ENCODE results near the gene B4GALNT4. TPM values are rescaled to one million over a fixed set of nuclear protein-coding genes. Genes with fewer than 3 reads are reported as not detected.
"Not testable (repeated sequence)": the region's sequence is repeated elsewhere in the genome, so short reads cannot be mapped to it uniquely, and the experiment has no call there.

Gene B4GALNT4
- total RNA-seq, 1 donor from 2014 or later = 0.28 TPM

- DNase-seq (ENCODE audit: low spot score) (no peak), ATAC-seq (peak; percentile 44)
These were observed 33.3 kb upstream of the B4GALNT4 start for GRCh38 chr11:335779-336658.

- DNase-seq (ENCODE audit: low spot score) (no peak), ATAC-seq (no peak)
These were observed 32.6 kb upstream of the B4GALNT4 start for GRCh38 chr11:336659-337198.

- ATAC-seq (no peak), DNase-seq (ENCODE audit: low spot score) (no peak)
These were observed 31.6 kb upstream of the B4GALNT4 start for GRCh38 chr11:337711-338110.

- DNase-seq (ENCODE audit: low spot score) (no peak), ATAC-seq (no peak)
These were observed 29.3 kb upstream of the B4GALNT4 start for GRCh38 chr11:339963-340362.

- no peak for ATAC-seq
- DNase-seq (ENCODE audit: low spot score) = no peak
These were observed 28.5 kb upstream of the B4GALNT4 start for GRCh38 chr11:340539-341512.

- ATAC-seq (no peak), DNase-seq (ENCODE audit: low spot score) (no peak)
These were observed 27.0 kb upstream of the B4GALNT4 start for GRCh38 chr11:342328-342727.

- DNase-seq (ENCODE audit: low spot score) (no peak), ATAC-seq (no peak)
These were observed 24.3 kb upstream of the B4GALNT4 start for GRCh38 chr11:344836-345578.

- DNase-seq (ENCODE audit: low spot score) (no peak), ATAC-seq (no peak)
These were observed 22.8 kb upstream of the B4GALNT4 start for GRCh38 chr11:346529-346928.

- not testable (repeated sequence) for DNase-seq (ENCODE audit: low spot score)
These were observed 19.9 kb upstream of the B4GALNT4 start for GRCh38 chr11:349270-349954.

GRCh38 chr11:350033-350722 is 19.1 kb upstream of the B4GALNT4 start:
- ATAC-seq; DNase-seq (ENCODE audit: low spot score): not testable (repeated sequence)

More at GRCh38 chr11:349270-349954, 19.9 kb upstream of the B4GALNT4 start:
- not testable (repeated sequence) for ATAC-seq

GRCh38 chr11:350723-351255 is 18.5 kb upstream of the B4GALNT4 start:
- ATAC-seq = no peak
- no peak for DNase-seq (ENCODE audit: low spot score)

- no peak for DNase-seq (ENCODE audit: low spot score)
- no peak for ATAC-seq
These were observed 17.9 kb upstream of the B4GALNT4 start for GRCh38 chr11:351411-351810.

GRCh38 chr11:352456-353031 is 16.8 kb upstream of the B4GALNT4 start:
- no peak for DNase-seq (ENCODE audit: low spot score)
- ATAC-seq = no peak

GRCh38 chr11:353179-353873 is 16.0 kb upstream of the B4GALNT4 start:
- ATAC-seq (peak; percentile 72), DNase-seq (ENCODE audit: low spot score) (peak; percentile 96)

- peak; percentile 75 for ATAC-seq
- DNase-seq (ENCODE audit: low spot score) = peak; percentile 98
These were observed 13.5 kb upstream of the B4GALNT4 start for GRCh38 chr11:355581-356458.

GRCh38 chr11:356610-357009 is 12.7 kb upstream of the B4GALNT4 start:
- no peak for DNase-seq (ENCODE audit: low spot score)
- no peak for ATAC-seq

- no peak for DNase-seq (ENCODE audit: low spot score)
- no peak for ATAC-seq
These were observed 11.7 kb upstream of the B4GALNT4 start for GRCh38 chr11:357582-357981.

Measured in left lobe of liver (tissue), 2 donors.